ENCODE data around the gene ADAMTS18.

The ADAMTS18 gene

GRCh38 chr16:77437859-77438258, 3.0 kb upstream of the ADAMTS18 start:
- DNase-seq (ENCODE audit: low read depth, low spot score) = no peak

GRCh38 chr16:77435272-77435820, 512 bp upstream of the ADAMTS18 start:
- DNase-seq (ENCODE audit: low read depth, low spot score) = no peak

DNA sequence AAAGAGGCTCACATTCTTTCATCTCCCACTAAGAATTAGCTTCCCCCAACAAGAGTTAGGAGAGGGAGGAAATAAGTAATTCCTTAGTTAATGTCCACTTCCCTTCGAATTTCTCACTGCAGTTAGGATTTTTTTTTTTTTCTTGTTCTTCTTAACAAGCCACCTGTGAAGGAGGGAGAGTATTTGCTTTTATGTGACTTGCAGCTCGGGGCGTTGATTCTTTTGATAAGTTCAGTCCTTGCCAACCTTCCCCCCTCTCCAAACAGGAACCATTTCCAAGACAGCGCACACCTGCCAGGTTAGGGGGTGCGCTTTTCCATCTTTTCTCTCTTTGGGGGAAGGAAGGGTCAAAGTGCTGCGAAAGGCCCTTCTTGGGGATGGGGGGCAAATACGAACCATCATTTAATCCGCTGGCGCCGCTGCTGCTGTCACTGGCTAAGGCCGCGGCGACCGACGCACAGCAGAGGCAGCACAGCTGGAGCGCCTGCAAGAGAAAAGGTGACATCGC, 758 bp downstream of the ADAMTS18 start:
- DNase-seq (ENCODE audit: low read depth, low spot score) = no peak

DNA sequence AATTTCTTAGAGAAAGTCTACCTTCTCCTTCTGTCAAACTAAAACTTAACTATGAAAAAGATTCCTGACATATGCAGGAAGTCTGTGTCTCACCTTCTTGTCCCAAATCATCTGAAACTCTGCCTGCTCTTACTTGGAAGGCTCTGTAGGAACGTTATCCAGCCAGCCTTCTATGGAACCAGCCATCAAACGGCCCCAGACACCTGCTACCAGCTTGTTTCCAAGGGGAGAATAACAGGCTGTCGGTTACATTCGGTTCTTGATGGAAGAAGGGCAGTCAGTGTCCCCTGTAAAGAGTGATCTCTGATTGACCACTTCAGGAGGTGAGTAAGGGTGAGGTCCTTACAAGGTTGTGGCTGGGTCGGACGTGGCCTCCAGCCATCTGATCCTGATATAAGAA, 1.7 kb downstream of the ADAMTS18 start:
- DNase-seq (ENCODE audit: low read depth, low spot score) = no peak

DNA sequence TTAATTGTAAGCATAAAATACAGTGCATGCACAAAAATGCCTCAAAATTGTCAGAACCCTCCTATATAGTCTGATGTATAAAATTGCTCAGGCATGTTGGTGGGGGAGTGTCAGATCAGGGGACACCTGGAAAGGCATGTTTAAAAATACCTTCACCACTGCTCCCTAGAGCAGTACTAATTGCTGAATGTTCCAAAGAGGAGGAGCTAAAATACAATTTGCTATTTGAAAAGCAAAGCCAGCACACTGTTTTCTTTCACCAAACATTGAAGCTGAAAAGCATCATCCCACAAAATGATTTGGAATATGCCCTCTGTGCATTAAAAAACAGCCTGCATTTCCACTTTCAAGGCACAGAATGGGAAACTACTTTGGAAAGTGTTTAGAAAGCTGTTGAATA, 2.6 kb downstream of the ADAMTS18 start:
- no peak for DNase-seq (ENCODE audit: low read depth, low spot score)

- DNase-seq (ENCODE audit: low read depth, low spot score) = no peak
These were observed 3.8 kb downstream of the ADAMTS18 start for GRCh38 chr16:77430787-77431585.

- DNase-seq (ENCODE audit: low read depth, low spot score) = no peak
These were observed 4.5 kb downstream of the ADAMTS18 start for GRCh38 chr16:77430360-77430759.

DNA sequence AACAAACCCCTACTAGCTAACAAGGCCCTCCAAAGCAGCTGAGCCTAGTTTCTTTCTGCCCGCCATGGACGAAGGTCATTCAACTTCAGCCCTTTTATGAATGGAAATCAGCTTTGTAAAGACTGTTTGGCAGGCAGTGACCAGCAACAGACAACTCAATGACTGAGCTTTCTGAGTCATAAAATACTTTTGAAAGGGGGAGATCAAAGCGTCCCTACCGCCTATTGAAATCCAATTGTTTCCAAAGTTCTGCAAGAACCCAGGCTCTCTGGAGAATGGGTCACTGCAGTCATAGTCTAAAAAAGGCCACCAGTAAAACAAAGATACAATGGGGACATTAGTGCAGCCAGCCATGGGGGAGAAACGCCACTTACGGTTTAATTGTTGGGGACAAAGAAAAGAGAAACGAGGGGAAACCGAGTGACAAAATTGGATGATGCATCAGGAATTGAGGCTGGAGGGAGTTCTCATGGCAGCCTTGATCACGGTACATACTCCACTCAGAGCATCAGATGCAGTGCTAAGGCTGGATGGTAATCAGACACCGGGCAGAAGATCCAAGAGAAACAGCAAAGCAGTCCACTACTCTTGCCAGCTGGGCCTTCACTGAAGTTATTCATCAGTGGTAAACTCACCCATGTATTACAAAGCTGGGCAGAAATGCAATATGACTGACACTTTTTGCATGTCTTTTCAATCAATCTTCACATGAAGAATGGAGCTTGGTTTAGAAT, 9.8 kb downstream of the ADAMTS18 start:
- no peak for DNase-seq (ENCODE audit: low read depth, low spot score)

DNA sequence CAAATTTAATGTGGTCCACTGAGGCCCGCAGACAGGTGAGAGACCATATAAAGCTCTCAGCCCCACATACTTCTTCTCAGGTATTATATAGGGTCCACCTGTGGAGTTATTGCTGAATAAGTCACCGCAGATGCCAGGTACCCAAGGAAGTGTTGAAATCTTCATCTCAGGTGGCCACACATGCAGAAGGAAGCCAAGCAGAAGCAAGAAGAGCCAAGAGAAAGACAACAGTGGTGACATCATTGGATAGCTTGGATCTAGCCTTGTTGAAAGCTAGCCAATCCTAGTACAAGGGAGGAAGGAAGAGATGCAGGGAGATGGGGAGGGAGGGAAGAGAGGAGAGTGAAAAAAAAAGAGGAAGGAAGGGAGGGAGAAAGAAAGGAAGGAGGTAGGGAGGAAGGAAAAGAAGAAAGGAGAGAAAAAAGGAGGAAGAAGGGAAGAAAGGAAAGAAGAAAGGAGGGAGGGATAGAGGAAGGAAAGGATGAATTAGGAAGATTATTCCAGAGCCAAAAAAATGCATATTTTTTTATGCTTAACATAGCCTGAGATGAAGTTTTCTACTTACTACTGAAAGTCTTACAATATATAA, 12.5 kb downstream of the ADAMTS18 start:
- no peak for DNase-seq (ENCODE audit: low read depth, low spot score)

- DNase-seq (ENCODE audit: low read depth, low spot score) = no peak
These were observed 17.8 kb downstream of the ADAMTS18 start for GRCh38 chr16:77416939-77417480.

DNA sequence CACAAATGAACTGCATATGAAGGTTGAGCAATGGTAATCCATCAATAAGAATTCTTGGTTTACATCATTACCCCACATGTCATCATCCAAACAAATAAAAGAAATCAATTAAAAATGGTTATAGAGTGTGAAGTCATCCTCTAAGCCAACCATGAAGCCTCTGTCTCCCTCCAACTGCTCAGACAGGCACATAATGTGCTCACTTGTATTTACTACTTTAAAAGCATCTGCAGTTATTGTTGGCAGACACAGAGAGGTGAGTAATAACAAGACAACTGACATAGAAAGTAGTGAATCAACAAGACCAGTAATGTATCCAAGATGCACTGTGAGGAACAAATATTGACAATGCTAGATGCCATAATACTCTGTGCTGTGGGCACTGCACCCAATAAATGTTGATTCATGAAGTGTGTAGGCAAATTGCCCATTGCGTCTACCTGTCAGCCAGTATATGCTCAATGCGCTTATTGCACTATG, 20.0 kb downstream of the ADAMTS18 start:
- DNase-seq (ENCODE audit: low read depth, low spot score) = no peak

- DNase-seq (ENCODE audit: low read depth, low spot score) = no peak
These were observed 24.4 kb downstream of the ADAMTS18 start for GRCh38 chr16:77410449-77410848.

- no peak for DNase-seq (ENCODE audit: low read depth, low spot score)
These were observed 25.5 kb downstream of the ADAMTS18 start for GRCh38 chr16:77409311-77409710.

GRCh38 chr16:77408607-77409006, 26.2 kb downstream of the ADAMTS18 start:
- DNase-seq (ENCODE audit: low read depth, low spot score) = no peak

DNA sequence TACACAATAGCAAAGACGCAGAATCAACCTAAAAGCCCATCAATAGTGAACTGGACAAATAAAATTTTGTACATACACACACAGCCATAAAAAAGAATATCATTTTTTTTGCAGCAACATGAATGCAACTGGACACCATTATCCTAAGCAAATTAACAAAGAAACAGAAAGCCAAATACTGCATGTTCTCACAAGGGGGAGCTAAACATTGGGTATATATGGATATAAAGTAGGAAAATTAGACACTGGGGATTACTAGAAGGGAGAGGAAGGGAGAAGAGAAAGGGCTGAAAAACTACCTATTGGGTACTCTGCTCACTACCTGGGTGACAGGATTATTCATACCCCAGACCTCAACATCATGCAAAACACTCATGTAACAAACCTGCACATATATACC, 28.2 kb downstream of the ADAMTS18 start:
- no peak for DNase-seq (ENCODE audit: low read depth, low spot score)

DNA sequence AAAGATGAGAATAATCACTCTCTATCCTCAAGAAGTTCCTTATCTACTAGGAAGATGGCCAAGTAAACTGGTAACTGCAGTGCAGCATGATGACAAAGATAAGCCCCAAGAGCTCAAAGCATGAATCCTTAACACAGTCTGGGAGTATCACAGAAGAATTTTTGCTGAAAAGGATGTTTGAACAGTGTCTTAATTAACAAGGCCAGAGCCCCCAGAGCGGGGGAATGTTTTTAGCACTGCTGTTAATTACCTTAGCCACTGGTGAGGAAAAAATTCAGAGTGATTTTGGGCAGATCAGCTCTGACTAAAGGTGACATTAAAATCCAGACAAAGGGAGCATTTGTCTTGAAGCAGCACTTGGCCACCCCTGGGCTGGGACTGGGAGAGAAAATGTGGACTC, 30.1 kb downstream of the ADAMTS18 start:
- no peak for DNase-seq (ENCODE audit: low read depth, low spot score)

- DNase-seq (ENCODE audit: low read depth, low spot score) = no peak
These were observed 31.1 kb downstream of the ADAMTS18 start for GRCh38 chr16:77403732-77404131.

GRCh38 chr16:77402672-77403071, 32.2 kb downstream of the ADAMTS18 start:
- DNase-seq (ENCODE audit: low read depth, low spot score) = no peak

GRCh38 chr16:77402118-77402517, 32.7 kb downstream of the ADAMTS18 start:
- DNase-seq (ENCODE audit: low read depth, low spot score) = no peak

DNA sequence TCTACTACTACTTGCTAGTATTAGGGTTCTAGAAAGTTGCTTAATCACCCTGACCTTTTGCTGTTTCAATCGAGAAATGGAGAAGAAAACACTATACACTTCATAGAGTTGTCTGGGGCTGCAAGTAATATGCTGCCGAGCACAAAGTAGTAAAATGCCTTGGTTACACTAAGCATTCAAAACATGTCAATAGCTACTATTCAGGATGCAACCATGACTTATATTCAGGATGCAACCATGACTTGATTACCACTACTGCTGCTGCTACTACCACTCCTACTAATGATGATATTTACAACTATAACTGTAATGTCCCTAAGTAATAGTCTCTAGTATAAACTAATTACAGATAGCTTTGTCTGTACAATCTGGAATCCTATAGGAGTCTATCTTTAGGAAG, 35.3 kb downstream of the ADAMTS18 start:
- DNase-seq (ENCODE audit: low read depth, low spot score) = no peak

DNA sequence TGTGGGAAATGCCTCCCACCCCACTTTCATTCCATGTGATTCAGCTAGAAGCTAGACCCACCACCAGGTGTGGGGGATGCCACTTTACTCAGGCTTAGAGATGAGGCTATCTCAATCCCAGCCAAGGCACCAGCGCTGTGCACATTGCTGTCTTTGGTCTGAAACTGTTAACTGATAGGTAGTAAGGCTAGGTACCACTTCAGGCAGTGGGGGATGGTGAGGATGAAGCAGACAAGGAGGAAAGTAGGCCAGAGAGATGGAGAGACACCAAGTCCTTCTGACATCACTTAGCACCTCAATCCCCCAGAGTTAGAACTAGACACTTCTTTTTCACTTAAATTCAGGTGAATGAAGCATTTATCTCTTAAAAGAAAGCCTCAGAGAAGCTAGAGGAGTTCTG, 35.8 kb downstream of the ADAMTS18 start:
- DNase-seq (ENCODE audit: low read depth, low spot score) = no peak

DNA sequence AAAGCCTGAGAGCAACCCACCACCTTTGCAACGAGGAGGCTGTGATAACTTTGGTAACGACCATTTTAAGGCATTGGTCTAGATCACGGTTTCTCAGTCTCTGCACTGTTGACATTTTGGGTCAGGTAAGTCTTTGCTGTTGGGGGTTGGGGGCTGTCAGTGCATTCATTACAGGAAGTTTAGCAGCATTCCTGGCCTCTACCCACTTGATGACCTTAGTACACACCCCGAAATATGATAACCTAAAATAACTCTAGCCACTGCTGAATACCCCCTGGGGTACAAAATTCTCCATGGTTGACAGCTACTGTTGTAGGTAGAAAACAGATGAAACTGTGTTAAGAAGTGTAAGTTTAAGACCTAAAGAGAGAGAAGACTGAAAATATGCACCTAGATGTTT, 36.3 kb downstream of the ADAMTS18 start:
- DNase-seq (ENCODE audit: low read depth, low spot score) = no peak

All from smooth muscle cell of the brain vasculature (primary cell).